HG02852 (cell line): ENCODE data around the gene GBP4.

ENCODE experiments used
- ATAC-seq: cut with Tn5 transposase; IDR thresholded peaks from one replicate; pipeline ENCODE4 v1.9.1; 2021; ENCODE audit warnings: mild to moderate bottlenecking, moderate library complexity; ENCODE audit not compliant: unreplicated experiment

The GBP4 gene

DNA sequence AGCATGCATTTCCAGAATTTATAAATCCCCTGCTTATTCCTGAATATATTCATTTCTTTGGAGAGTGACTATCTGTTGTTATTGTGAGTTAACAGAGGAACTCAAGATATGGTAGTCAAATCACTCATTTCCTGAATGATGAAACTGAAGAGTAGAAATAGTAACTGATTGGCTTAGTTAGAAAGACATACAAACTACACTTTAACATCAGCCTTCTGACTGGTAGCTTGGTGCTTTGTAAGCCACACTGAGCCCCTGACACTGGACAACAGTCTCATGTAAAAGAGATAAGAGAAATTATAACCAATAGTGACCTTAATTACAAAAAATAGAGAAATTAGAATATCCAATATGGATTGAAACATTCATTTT is 27.7 kb downstream of the GBP4 start:
- ATAC-seq, result no peak

- ATAC-seq, result no peak
These were observed 28.3 kb downstream of the GBP4 start for GRCh38 chr1:89170170-89171066.

GRCh38 chr1:89169166-89169565 is 29.6 kb downstream of the GBP4 start:
- no peak for ATAC-seq

DNA sequence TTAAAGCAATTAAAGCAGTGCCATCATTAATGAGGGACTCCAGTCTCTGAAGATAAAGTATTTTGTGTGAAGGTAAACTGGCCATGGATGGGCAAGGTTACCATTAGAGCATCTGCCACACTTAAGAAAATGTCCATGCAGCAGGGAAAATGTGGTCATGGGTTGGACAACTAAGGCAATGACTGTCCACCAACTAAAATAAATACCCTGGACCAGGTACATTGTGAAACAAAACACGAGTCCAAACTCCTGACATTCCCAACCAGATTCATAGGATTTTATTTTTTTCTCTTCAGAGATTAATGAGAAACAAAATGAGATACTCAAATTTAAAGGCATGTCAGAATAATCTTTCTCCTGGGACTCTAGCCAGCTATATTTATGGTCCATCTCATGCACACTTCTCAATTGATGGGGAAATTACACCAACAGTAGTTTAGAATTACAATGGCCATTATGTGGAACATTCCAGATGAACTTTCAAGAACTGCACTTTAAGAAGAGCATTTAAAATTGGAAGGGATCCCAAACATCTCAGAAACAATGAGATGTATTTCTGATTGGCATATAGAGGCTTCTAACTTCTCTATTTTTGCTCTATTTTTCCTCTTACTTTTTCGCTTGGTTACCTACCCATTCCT is 31.0 kb downstream of the GBP4 start:
- ATAC-seq, result no peak

- no peak for ATAC-seq
These were observed 32.0 kb downstream of the GBP4 start for GRCh38 chr1:89166705-89167104.

DNA sequence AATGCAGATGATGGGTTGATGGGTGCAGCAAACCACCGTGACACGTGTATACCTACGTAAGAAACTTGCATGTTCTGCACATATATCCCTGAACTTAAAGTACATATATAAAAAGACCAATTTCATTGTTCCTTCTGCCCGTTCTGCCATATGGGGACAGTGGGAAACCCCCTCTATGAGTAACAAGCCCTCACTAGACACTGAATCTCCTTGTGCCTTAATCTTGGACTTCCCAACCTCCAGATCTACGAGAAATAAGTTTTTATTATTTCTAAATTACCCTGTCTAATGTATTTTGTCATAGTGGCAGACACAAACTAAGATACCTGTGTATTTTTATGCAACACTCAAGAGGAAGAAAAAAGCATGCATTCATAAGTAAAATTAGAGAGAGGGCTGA is 32.9 kb downstream of the GBP4 start:
- no peak for ATAC-seq

- no peak for ATAC-seq
These were observed 47.7 kb downstream of the GBP4 start for GRCh38 chr1:89151047-89151446.

DNA sequence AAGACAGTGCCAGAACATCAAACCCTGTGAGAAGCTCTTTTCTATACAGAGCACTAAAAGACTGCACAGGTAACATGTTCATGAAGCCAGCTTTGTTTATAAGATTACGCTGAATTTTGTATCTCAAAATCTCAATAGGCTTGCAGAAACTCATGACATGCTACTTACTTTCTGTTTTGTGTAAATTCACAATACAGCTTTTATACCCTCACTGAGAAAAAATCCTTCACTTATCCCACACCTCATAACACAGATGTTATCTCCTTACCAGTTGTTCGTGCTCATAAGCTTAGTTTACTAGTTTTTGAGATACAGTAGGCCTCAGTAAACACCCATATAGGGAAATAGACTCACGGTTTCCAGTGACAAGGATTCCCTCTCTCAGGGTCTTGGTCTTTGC is 48.8 kb downstream of the GBP4 start:
- ATAC-seq, result no peak

- no peak for ATAC-seq
These were observed 49.5 kb downstream of the GBP4 start for GRCh38 chr1:89149229-89149628.

- no peak for ATAC-seq
These were observed 50.8 kb downstream of the GBP4 start for GRCh38 chr1:89147678-89148658.

- ATAC-seq, result no peak
These were observed 52.0 kb downstream of the GBP4 start for GRCh38 chr1:89146721-89147120.

- no peak for ATAC-seq
These were observed 55.3 kb downstream of the GBP4 start for GRCh38 chr1:89143484-89143883.

DNA sequence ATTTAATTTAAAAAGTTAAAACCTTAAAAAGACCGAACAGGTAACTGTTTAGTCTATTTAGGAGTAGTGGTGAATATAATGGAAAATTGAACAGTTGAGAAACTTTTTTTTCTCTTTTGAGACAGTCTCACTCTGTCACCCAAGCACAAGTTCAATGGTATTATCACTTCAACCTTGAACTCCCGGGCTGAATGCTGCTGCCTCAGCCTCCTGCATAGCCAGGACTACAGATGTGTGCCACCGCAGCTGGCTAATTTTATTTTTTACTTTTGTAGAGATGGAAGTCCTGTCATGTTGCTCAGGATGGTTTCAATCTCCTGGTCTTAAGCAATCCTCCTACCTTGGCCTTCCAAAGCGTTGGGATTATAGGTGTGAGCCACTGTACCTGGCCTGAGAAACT is 56.6 kb downstream of the GBP4 start:
- ATAC-seq, result no peak

- ATAC-seq, result no peak
These were observed 65.0 kb downstream of the GBP4 start for GRCh38 chr1:89133747-89134146.
